HepG2 (cell line): Measurements from ENCODE around the gene CNTNAP1. TPM values are rescaled to one million over a fixed set of nuclear protein-coding genes. Genes with fewer than 3 reads are reported as not detected.

Experiments used
- CREB1 ChIP-seq, 2 experiments: fragments of 450-650 bp in 1 of 2; IDR thresholded peaks; 2 replicates each; pipeline ENCODE4 v1.6.1; 2016 to 2017; ENCODE audit warnings: control low read depth in 1 of 2, mild to moderate bottlenecking in 1 of 2, missing compliant biosample characterization in 1 of 2, missing genetic modification characterization in 1 of 2
- CTCF ChIP-seq: sonication (generic); formaldehyde crosslinking; IDR thresholded peaks from 2 replicates; pipeline ENCODE4 v1.5.0; 2020; ENCODE audit warnings: mild to moderate bottlenecking, missing genetic modification reagents, moderate library complexity
- MIXL1 ChIP-seq: IDR thresholded peaks from 2 replicates; pipeline ENCODE4 v1.6.1; 2016
- NFKB2 ChIP-seq: sonication (generic); formaldehyde crosslinking; IDR thresholded peaks from 2 replicates; pipeline ENCODE4 v1.4.0; 2020; ENCODE audit warnings: missing genetic modification reagents, borderline replicate concordance
- NRL ChIP-seq: sonication (generic); formaldehyde crosslinking; IDR thresholded peaks from 2 replicates; pipeline ENCODE4 v1.5.0; 2020; ENCODE audit warnings: missing genetic modification reagents, mild to moderate bottlenecking, moderate library complexity, borderline replicate concordance
- SETDB1 ChIP-seq: sonication (generic); formaldehyde crosslinking; IDR thresholded peaks from 2 replicates; pipeline ENCODE4 v1.5.1; 2020; ENCODE audit warnings: missing genetic modification reagents, mild to moderate bottlenecking, borderline replicate concordance
- SMAD1 ChIP-seq: sonication (generic); formaldehyde crosslinking; IDR thresholded peaks from 2 replicates; pipeline ENCODE4 v1.4.0; 2020; ENCODE audit warnings: missing genetic modification reagents, low read depth, mild to moderate bottlenecking, borderline replicate concordance
- SP5 ChIP-seq: IDR thresholded peaks from 2 replicates; pipeline ENCODE4 v1.6.1; 2016; ENCODE audit warnings: low read depth, borderline replicate concordance
- SRF ChIP-seq: IDR thresholded peaks from 2 replicates; pipeline ENCODE4 v1.6.1; 2011; ENCODE audit warnings: mild to moderate bottlenecking, low read depth, low read length, moderate library complexity
- SRSF9 ChIP-seq: fragments of 200-400 bp; formaldehyde crosslinking; IDR thresholded peaks from 2 replicates; pipeline ENCODE4 v1.6.1; 2018; ENCODE audit warnings: borderline replicate concordance, mild to moderate bottlenecking, low read depth, low read length; ENCODE audit not compliant: insufficient read depth, poor library complexity, severe bottlenecking
- SYNCRIP ChIP-seq: fragments of 200-400 bp; formaldehyde crosslinking; IDR thresholded peaks from 2 replicates; pipeline ENCODE4 v1.6.1; 2018; ENCODE audit warnings: mild to moderate bottlenecking, low read depth, low read length; ENCODE audit not compliant: insufficient read depth
- ZBTB46 ChIP-seq: sonication (generic); formaldehyde crosslinking; IDR thresholded peaks from 2 replicates; pipeline ENCODE4 v1.4.0; 2020; ENCODE audit warnings: mild to moderate bottlenecking, missing genetic modification reagents, borderline replicate concordance
- ZC3H13 ChIP-seq: sonication (generic); formaldehyde crosslinking; IDR thresholded peaks from 2 replicates; pipeline ENCODE4 v1.8.1; 2023; ENCODE audit warnings: mild to moderate bottlenecking, missing genetic modification reagents, moderate library complexity
- ZFP1 ChIP-seq: IDR thresholded peaks from 2 replicates; pipeline ENCODE4 v1.6.1; 2016
- ZNF510 ChIP-seq: sonication (generic); formaldehyde crosslinking; IDR thresholded peaks from 2 replicates; pipeline ENCODE4 v1.4.0; 2020; ENCODE audit warnings: low read depth, mild to moderate bottlenecking, missing genetic modification reagents
- ZNF883 ChIP-seq: sonication (generic); formaldehyde crosslinking; IDR thresholded peaks from 2 replicates; pipeline ENCODE4 v1.5.1; 2020; ENCODE audit warnings: mild to moderate bottlenecking, missing genetic modification reagents; ENCODE audit errors: not compliant biosample characterization
- ZSCAN30 ChIP-seq: sonication (generic); formaldehyde crosslinking; IDR thresholded peaks from 2 replicates; pipeline ENCODE4 v1.5.0; 2020; ENCODE audit warnings: mild to moderate bottlenecking, missing genetic modification reagents
- polyA plus RNA-seq, 8 experiments: library from polyadenylated mRNA; depleted of rRNA in 3 of 8; stranded (reverse) in 7 of 8; unstranded in 1 of 8; fragments of >200 nt; fragmentation: Illumina TruSeq in 4 of 8; extraction: Trizol in 4 of 8; gene quantifications; 2 replicates each; pipeline versions ENCODE4 v1.2.1 to v1.2.3, GENCODE V29; 2011 to 2016; ENCODE audit warnings: low read depth in 4 of 8, missing spikeins in 1 of 8, mixed read lengths in 1 of 8; ENCODE audit not compliant: insufficient read depth in 1 of 8
- total RNA-seq, 5 experiments: library from RNA; depleted of rRNA; stranded (reverse); fragments of >200 nt; fragmentation: Illumina TruSeq; extraction: Trizol; gene quantifications; 2 replicates each; pipeline ENCODE4 v1.2.3, GENCODE V29; 2016; ENCODE audit warnings: low read depth in 1 of 5
- TF ChIP-seq, protein P1 (sequence below): sonication (generic); formaldehyde crosslinking; IDR thresholded peaks from 2 replicates; pipeline ENCODE4 v1.5.1; 2020; ENCODE audit warnings: mild to moderate bottlenecking, missing genetic modification reagents, moderate library complexity
- TF ChIP-seq, protein P2 (sequence below): sonication (generic); formaldehyde crosslinking; IDR thresholded peaks from 2 replicates; pipeline ENCODE4 v1.5.0; 2020; ENCODE audit warnings: missing genetic modification reagents
- TF ChIP-seq, protein P3 (sequence below): sonication (generic); formaldehyde crosslinking; conservative IDR thresholded peaks from 2 replicates; pipeline ENCODE4 v1.4.0; 2020; ENCODE audit warnings: missing genetic modification reagents

Gene CNTNAP1
- total and polyA plus RNA-seq, 2 of the 13 experiments (the other 11 are each of a cell fraction or from before 2014, with no cell fraction given), result 4.5 to 7.7 TPM

DNA sequence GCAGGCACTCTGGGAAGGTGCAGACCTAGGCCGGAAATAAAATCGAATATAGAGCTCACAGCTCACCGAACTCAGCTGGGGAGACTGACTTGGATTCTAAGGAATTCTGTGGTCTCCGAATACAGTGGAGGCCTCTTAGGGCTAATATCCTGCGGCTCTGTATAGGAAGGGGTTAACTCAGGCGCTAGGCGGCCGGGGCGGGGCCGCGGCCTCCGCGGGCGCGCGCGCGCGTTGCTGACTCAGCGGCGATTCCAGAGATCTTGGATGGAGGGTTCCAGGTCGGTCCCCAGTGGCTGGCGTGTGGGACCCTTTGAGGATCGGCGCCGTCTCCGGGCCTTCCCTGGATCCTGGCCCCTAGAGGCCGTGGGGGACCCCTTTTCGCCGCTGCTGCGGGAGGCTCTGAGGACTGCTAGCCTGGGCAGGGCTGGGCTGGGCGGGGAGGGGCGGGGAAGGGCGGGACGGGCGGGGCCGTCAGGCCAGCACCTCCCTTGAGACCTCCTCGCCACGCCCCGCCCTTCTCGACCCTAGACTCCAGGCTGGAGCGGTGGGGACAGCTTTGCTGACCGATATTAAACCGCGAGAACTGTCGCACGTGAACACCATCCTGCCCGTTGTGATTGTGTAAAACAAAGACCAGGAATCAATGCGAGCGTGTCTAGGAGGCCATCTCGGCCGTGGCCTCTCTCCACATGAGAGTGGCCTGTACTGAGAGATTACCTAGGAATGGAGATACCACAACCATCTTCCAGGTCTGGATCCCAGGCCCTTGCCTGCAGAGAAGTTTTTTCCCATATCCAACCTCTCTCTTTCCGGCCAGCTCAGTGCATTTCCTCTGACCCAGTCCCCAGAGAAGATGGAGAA, 4.2 kb upstream of the CNTNAP1 start (continued):
- no peak for TF ChIP-seq ZNF883
- TF ChIP-seq MIXL1 (CRISPR knock-in tag), result peak; percentile 71; the same call in 1 of the 2 replicates
- TF ChIP-seq, protein P1, sequence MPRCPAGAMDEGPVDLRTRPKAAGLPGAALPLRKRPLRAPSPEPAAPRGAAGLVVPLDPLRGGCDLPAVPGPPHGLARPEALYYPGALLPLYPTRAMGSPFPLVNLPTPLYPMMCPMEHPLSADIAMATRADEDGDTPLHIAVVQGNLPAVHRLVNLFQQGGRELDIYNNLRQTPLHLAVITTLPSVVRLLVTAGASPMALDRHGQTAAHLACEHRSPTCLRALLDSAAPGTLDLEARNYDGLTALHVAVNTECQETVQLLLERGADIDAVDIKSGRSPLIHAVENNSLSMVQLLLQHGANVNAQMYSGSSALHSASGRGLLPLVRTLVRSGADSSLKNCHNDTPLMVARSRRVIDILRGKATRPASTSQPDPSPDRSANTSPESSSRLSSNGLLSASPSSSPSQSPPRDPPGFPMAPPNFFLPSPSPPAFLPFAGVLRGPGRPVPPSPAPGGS (CRISPR knock-in tag), result no peak
- no peak; the same call in 1 of the 2 replicates for TF ChIP-seq CTCF (CRISPR knock-in tag)
- TF ChIP-seq, protein P2, sequence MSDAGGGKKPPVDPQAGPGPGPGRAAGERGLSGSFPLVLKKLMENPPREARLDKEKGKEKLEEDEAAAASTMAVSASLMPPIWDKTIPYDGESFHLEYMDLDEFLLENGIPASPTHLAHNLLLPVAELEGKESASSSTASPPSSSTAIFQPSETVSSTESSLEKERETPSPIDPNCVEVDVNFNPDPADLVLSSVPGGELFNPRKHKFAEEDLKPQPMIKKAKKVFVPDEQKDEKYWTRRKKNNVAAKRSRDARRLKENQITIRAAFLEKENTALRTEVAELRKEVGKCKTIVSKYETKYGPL (CRISPR knock-in tag), result peak; percentile 19; the same call in 1 of the 2 replicates
- TF ChIP-seq CREB1 (IDR thresholded peaks at IDR 0.05), result peak; percentile 12; the same call in 1 of the 2 replicates
- TF ChIP-seq CREB1 (CRISPR knock-in tag; IDR thresholded peaks at IDR 0.05), result peak; percentile 43; the same call in 1 of the 2 replicates
- no peak; the same call in 1 of the 2 replicates for TF ChIP-seq ZFP1 (CRISPR knock-in tag)
- TF ChIP-seq SETDB1 (CRISPR knock-in tag), result no peak
- TF ChIP-seq NRL, result no peak
- TF ChIP-seq, protein P3, sequence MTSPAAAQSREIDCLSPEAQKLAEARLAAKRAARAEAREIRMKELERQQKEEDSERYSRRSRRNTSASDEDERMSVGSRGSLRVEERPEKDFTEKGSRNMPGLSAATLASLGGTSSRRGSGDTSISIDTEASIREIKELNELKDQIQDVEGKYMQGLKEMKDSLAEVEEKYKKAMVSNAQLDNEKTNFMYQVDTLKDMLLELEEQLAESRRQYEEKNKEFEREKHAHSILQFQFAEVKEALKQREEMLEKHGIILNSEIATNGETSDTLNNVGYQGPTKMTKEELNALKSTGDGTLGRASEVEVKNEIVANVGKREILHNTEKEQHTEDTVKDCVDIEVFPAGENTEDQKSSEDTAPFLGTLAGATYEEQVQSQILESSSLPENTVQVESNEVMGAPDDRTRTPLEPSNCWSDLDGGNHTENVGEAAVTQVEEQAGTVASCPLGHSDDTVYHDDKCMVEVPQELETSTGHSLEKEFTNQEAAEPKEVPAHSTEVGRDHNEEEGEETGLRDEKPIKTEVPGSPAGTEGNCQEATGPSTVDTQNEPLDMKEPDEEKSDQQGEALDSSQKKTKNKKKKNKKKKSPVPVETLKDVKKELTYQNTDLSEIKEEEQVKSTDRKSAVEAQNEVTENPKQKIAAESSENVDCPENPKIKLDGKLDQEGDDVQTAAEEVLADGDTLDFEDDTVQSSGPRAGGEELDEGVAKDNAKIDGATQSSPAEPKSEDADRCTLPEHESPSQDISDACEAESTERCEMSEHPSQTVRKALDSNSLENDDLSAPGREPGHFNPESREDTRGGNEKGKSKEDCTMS (CRISPR knock-in tag), result no peak
- no peak for TF ChIP-seq SYNCRIP
- no peak for TF ChIP-seq SRF
- no peak for TF ChIP-seq ZC3H13 (CRISPR knock-in tag)
- TF ChIP-seq NFKB2 (CRISPR knock-in tag), result peak; percentile 83; the same call in 1 of the 2 replicates
- TF ChIP-seq SP5 (CRISPR knock-in tag), result peak; percentile 78; the same call in 1 of the 2 replicates
- no peak for TF ChIP-seq ZBTB46
- no peak for TF ChIP-seq ZSCAN30 (CRISPR knock-in tag)
- peak; percentile 44; the same call in 1 of the 2 replicates for TF ChIP-seq ZNF510 (CRISPR knock-in tag)
- TF ChIP-seq SMAD1 (CRISPR knock-in tag), result 0 out of 2 replicates have a peak, but pooled peaks have one; percentile 64
- TF ChIP-seq SRSF9, result no peak
